Osteoblast (primary cell): ENCODE measurements around the gene CILP2. TPM values are rescaled to one million over a fixed set of nuclear protein-coding genes. Genes with fewer than 3 reads are reported as not detected.
A peak's percentile ranks its signal among the peaks of the same experiment; 100 is the strongest.

Experiments used
- DNase-seq: peaks from one replicate; pipeline ENCODE4 v3.0.0; 2011; ENCODE audit warnings: low spot score, mixed read lengths; ENCODE audit not compliant: insufficient read length; ENCODE audit errors: missing footprints
- H2AFZ ChIP-seq: 2 replicates; pipeline ENCODE4 v1.6.0; 2011; ENCODE audit warnings: mild to moderate bottlenecking, low read length
- H3K27ac ChIP-seq: 2 replicates; pipeline ENCODE4 v1.5.1; 2011; ENCODE audit warnings: mild to moderate bottlenecking, low read depth, low read length, moderate library complexity
- H3K27me3 ChIP-seq: 2 replicates; pipeline ENCODE4 v1.6.0; 2012; ENCODE audit warnings: mild to moderate bottlenecking, control low read depth, inconsistent platforms, low read length, moderate library complexity; ENCODE audit not compliant: insufficient read depth
- H3K36me3 ChIP-seq: 2 replicates; pipeline ENCODE4 v1.5.1; 2011; ENCODE audit warnings: mild to moderate bottlenecking, low read length, control low read depth, moderate library complexity; ENCODE audit not compliant: insufficient read depth
- H3K4me1 ChIP-seq: 2 replicates; pipeline ENCODE4 v1.5.1; 2011; ENCODE audit warnings: mild to moderate bottlenecking, low read length, control low read depth, moderate library complexity; ENCODE audit not compliant: insufficient read depth
- H3K4me2 ChIP-seq: 2 replicates; pipeline ENCODE4 v1.6.0; 2011; ENCODE audit warnings: mild to moderate bottlenecking, low read length; ENCODE audit not compliant: insufficient read depth
- H3K4me3 ChIP-seq: fragments of 200-600 bp; sonication (generic); 3 replicates; pipeline ENCODE4 v1.5.1; 2012; ENCODE audit warnings: mild to moderate bottlenecking, low read length, inconsistent platforms; ENCODE audit not compliant: insufficient read depth
- H3K79me2 ChIP-seq: 2 replicates; pipeline ENCODE4 v1.6.0; 2012; ENCODE audit warnings: mild to moderate bottlenecking, low read length, control low read depth, inconsistent platforms; ENCODE audit not compliant: insufficient read depth
- H3K9me3 ChIP-seq: 2 replicates; pipeline ENCODE4 v1.5.1; 2011; ENCODE audit warnings: low read depth, low read length, control low read depth
- H4K20me1 ChIP-seq: 2 replicates; pipeline ENCODE4 v1.6.0; 2012; ENCODE audit warnings: mild to moderate bottlenecking, low read length, control low read depth; ENCODE audit not compliant: insufficient read depth
- CTCF ChIP-seq: IDR thresholded peaks from 2 replicates; pipeline ENCODE4 v1.5.1; 2011; ENCODE audit warnings: mild to moderate bottlenecking, low read depth, low read length, moderate library complexity; ENCODE audit errors: extremely low read depth
- total RNA-seq: library from RNA; depleted of rRNA; stranded (reverse); fragments of >200 nt; gene quantifications from 2 replicates; pipeline ENCODE4 v1.2.3, GENCODE V29; 2012

CILP2 gene, protein sequence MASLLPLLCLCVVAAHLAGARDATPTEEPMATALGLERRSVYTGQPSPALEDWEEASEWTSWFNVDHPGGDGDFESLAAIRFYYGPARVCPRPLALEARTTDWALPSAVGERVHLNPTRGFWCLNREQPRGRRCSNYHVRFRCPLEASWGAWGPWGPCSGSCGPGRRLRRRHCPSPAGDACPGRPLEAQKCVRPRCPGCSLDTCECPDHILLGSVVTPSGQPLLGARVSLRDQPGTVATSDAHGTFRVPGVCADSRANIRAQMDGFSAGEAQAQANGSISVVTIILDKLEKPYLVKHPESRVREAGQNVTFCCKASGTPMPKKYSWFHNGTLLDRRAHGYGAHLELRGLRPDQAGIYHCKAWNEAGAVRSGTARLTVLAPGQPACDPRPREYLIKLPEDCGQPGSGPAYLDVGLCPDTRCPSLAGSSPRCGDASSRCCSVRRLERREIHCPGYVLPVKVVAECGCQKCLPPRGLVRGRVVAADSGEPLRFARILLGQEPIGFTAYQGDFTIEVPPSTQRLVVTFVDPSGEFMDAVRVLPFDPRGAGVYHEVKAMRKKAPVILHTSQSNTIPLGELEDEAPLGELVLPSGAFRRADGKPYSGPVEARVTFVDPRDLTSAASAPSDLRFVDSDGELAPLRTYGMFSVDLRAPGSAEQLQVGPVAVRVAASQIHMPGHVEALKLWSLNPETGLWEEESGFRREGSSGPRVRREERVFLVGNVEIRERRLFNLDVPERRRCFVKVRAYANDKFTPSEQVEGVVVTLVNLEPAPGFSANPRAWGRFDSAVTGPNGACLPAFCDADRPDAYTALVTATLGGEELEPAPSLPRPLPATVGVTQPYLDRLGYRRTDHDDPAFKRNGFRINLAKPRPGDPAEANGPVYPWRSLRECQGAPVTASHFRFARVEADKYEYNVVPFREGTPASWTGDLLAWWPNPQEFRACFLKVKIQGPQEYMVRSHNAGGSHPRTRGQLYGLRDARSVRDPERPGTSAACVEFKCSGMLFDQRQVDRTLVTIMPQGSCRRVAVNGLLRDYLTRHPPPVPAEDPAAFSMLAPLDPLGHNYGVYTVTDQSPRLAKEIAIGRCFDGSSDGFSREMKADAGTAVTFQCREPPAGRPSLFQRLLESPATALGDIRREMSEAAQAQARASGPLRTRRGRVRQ
- 0.72 and 0.88 TPM in 2 replicates for total RNA-seq

- Histone ChIP-seq H3K4me2 (peak within 1 kb of the TSS; percentile 58), H3K4me3 (peak within 1 kb of the TSS; percentile 53)
Measured at GRCh38 chr19:19538061-19538784, at the start of gene CILP2. TSS of gene CILP2 (plus strand) at chr19:19538265. CDS start at chr19:19538350, 85 bp downstream.

DNA sequence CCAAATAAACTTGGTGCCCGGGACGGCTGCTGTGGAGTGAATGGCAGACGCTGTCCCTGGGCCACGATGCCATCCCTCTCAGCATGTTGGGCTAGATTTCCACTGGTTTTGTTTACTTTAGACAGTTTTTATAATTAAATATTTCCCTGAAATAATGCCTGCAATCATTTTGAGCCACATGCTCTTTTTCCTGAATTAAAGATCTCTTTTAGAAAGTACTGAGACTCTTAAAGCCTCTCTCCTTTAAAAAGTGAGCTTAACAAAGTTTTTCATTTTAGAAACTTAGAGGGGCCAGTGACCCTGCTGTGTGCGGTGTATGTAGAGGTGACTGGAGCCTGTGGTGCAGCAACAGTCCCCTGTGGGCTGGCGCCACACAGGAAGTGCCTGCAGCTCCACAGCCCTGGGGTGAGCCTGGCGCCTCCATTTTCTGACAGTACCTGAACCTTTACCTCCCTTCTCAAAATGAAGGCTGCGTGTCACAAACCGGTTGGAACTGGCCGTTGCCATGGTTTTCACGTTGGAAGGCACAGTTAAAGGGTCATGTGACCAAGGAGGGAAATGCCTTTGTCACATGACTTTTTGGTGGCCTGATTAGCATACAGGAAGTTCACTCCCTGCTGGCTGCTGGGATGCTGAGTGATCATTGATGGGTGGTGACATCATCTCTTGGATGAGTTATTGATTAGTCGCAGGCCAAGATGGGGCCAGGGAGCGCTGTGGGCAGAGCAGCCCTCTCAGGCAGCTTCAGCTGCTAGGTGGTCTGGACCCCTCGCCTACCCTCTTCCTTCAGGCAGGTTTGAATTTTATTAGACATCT lies 49.0 kb upstream of the CILP2 start:
- no peak for TF ChIP-seq CTCF
- Histone ChIP-seq H3K9me3 (no peaks in the 10 kb centered on the region), H4K20me1 (peaks cover 19% of the 10 kb centered on the region), H3K4me2 (peak overlapping the region; percentile 64), H3K27ac (peak overlapping the region; percentile 91), H3K79me2 (peaks cover 83% of the 10 kb centered on the region), H3K4me1 (peaks cover 40% of the 10 kb centered on the region), H3K27me3 (no peaks in the 10 kb centered on the region), H2AFZ (peak overlapping the region; percentile 23), H3K36me3 (peaks cover 14% of the 10 kb centered on the region), H3K4me3 (peak overlapping the region; percentile 31)
- peak; percentile 98 for DNase-seq

More at GRCh38 chr19:19538061-19538784, at the start of gene CILP2:
- Histone ChIP-seq H3K27ac (no peak within 1 kb of the TSS), H3K4me1 (peaks cover 11% of the 10 kb centered on the region), H3K79me2 (no peaks in the 10 kb centered on the region), H4K20me1 (no peaks in the 10 kb centered on the region), H3K27me3 (peaks cover 14% of the 10 kb centered on the region), H3K9me3 (no peaks in the 10 kb centered on the region), H2AFZ (no peak within 1 kb of the TSS), H3K36me3 (no peaks in the 10 kb centered on the region)
- TF ChIP-seq CTCF: no peak
- DNase-seq: peak; percentile 96

- Histone ChIP-seq H3K79me2 (peaks cover 85% of the 10 kb centered on the region), H3K4me2 (peak overlapping the region; percentile 64)
Measured at GRCh38 chr19:19489804-19490204, 48.3 kb upstream of the CILP2 start.

More at GRCh38 chr19:19489804-19490204, 48.3 kb upstream of the CILP2 start:
- Histone ChIP-seq H3K4me1 (peaks cover 39% of the 10 kb centered on the region), H3K36me3 (peaks cover 21% of the 10 kb centered on the region), H4K20me1 (peaks cover 25% of the 10 kb centered on the region), H3K27ac (peak overlapping the region; percentile 91), H3K27me3 (no peaks in the 10 kb centered on the region), H3K9me3 (no peaks in the 10 kb centered on the region), H2AFZ (no peak overlapping the region), H3K4me3 (peak overlapping the region; percentile 28)
- no peak for TF ChIP-seq CTCF
- DNase-seq: peak; percentile 82
